HepG2 (cell line): ENCODE results near the gene DLG2. TPM values are rescaled to one million over a fixed set of nuclear protein-coding genes. Genes with fewer than 3 reads are reported as not detected.

Source experiments
- ATAC-seq: fragments of 200-7000 bp; cut with Tn5 transposase; 3 replicates; pipeline ENCODE4 v1.9.1; 2020; ENCODE audit warnings: mild to moderate bottlenecking, moderate library complexity
- BruUV-seq: library from RNA; stranded (reverse); fragments of 400-500 nt; replicated peaks from 2 replicates; lab custom pipeline; 2021; lab: Mats Ljungman, UMichigan
- CTCF ChIA-PET: fragments of 300-600 bp; formaldehyde crosslinking; extraction: SDS; loops from one replicate; lab custom pipeline; 2021; ENCODE audit warnings: low total read pairs, inconsistent platforms, low intra/inter-chr PET ratio; lab: Yijun Ruan, JAX
- POLR2A ChIA-PET: fragments of 350-600 bp; sonication (Branson Sonifier 250); formaldehyde crosslinking; loops from one replicate; lab custom pipeline; 2020; ENCODE audit warnings: antibody characterized with exemption, inconsistent platforms; lab: Yijun Ruan, JAX
- DNase-seq: peaks from one replicate; pipeline ENCODE4 v3.0.0-alpha.2; 2015; ENCODE audit warnings: low spot score
- FAIRE-seq: peaks from 3 replicates; lab custom pipeline; 2011; peaks lifted over from hg19 to GRCh38; lab: Jason Lieb, UNC
- H2AFZ ChIP-seq: one replicate; pipeline ENCODE4 v1.6.1; 2011; ENCODE audit warnings: low read length, inconsistent platforms
- H3K27ac ChIP-seq: fragments of 300-600 bp; 3 replicates; pipeline ENCODE4 v1.8.0; 2011; ENCODE audit warnings: mixed run types, mild to moderate bottlenecking, mixed read lengths, low read length, inconsistent platforms; ENCODE audit not compliant: insufficient read depth; ENCODE audit errors: extremely low read length
- H3K27me3 ChIP-seq, 2 experiments: fragments of 200-600 bp in 1 of 2; 2 replicates in 1 of 2; 3 replicates in 1 of 2; pipeline versions ENCODE4 v1.6.0 to v1.8.0; 2011; ENCODE audit warnings: low read length in 2 of 2, mild to moderate bottlenecking in 2 of 2, moderate library complexity in 2 of 2, inconsistent platforms in 1 of 2; ENCODE audit not compliant: insufficient read depth in 2 of 2, control insufficient read depth in 1 of 2
- H3K36me3 ChIP-seq, 2 experiments: fragments of 200-600 bp in 1 of 2; replicated peaks in 1 of 2; 2 replicates in 1 of 2; 3 replicates in 1 of 2; pipeline versions ENCODE4 v1.5.1 to v1.8.0; 2011; ENCODE audit warnings: low read length in 2 of 2, inconsistent platforms in 1 of 2; ENCODE audit not compliant: insufficient read depth in 2 of 2, control insufficient read depth in 1 of 2
- H3K4me1 ChIP-seq: 2 replicates; pipeline ENCODE4 v1.5.1; 2012; ENCODE audit warnings: low read length, inconsistent platforms; ENCODE audit not compliant: insufficient read depth
- H3K4me2 ChIP-seq: 2 replicates; pipeline ENCODE4 v1.6.0; 2011; ENCODE audit warnings: low read depth, low read length, inconsistent platforms
- H3K4me3 ChIP-seq, 3 experiments: fragments of 200-600 bp in 1 of 3; sonication (generic), shearing (Covaris generic) in 1 of 3; replicated peaks in 1 of 3; 2 replicates each; pipeline ENCODE4 v1.5.1; 2011 to 2016; ENCODE audit warnings: low read length in 3 of 3, inconsistent platforms in 2 of 3, low read depth in 2 of 3, mild to moderate bottlenecking in 2 of 3, control low read depth in 1 of 3, mixed read lengths in 1 of 3; ENCODE audit not compliant: insufficient read depth in 1 of 3
- H3K79me2 ChIP-seq: one replicate; pipeline ENCODE4 v1.6.1; 2011; ENCODE audit warnings: low read length, inconsistent platforms; ENCODE audit not compliant: insufficient read depth
- H3K9ac ChIP-seq: 2 replicates; pipeline ENCODE4 v1.6.0; 2011; ENCODE audit warnings: mild to moderate bottlenecking, low read depth, low read length, inconsistent platforms; ENCODE audit not compliant: insufficient read depth
- H3K9me3 ChIP-seq: 2 replicates; pipeline ENCODE4 v1.5.1; 2012; ENCODE audit warnings: mild to moderate bottlenecking, low read length
- H4K20me1 ChIP-seq: 2 replicates; pipeline ENCODE4 v1.6.0; 2011; ENCODE audit warnings: inconsistent platforms, mild to moderate bottlenecking, low read length, moderate library complexity; ENCODE audit not compliant: insufficient read depth
- CBX1 ChIP-seq: IDR thresholded peaks from one replicate; pipeline ENCODE4 v1.6.1; 2016; ENCODE audit warnings: antibody characterized with exemption, low read depth
- HBP1 ChIP-seq: IDR thresholded peaks from 2 replicates; pipeline ENCODE4 v1.6.1; 2016; ENCODE audit warnings: low read depth, control low read depth
- HNF4A ChIP-seq: sonication (generic); formaldehyde crosslinking; IDR thresholded peaks from 2 replicates; pipeline ENCODE4 v1.4.0; 2020; ENCODE audit warnings: missing genetic modification reagents
- KDM2A ChIP-seq: sonication (generic); formaldehyde crosslinking; IDR thresholded peaks from 2 replicates; pipeline ENCODE4 v1.4.0; 2020; ENCODE audit warnings: low read depth, missing genetic modification reagents, borderline replicate concordance
- MED13 ChIP-seq: sonication (generic); formaldehyde crosslinking; IDR thresholded peaks from 2 replicates; pipeline ENCODE4 v1.5.0; 2020; ENCODE audit warnings: missing genetic modification reagents
- RXRB ChIP-seq: IDR thresholded peaks from 2 replicates; pipeline ENCODE4 v1.6.1; 2016; ENCODE audit warnings: borderline replicate concordance, missing genetic modification reagents, missing compliant biosample characterization
- ZNF678 ChIP-seq: sonication (generic); formaldehyde crosslinking; IDR thresholded peaks from 2 replicates; pipeline ENCODE4 v1.4.0; 2020; ENCODE audit warnings: mild to moderate bottlenecking, missing genetic modification reagents
- ZNF850 ChIP-seq: sonication (generic); formaldehyde crosslinking; conservative IDR thresholded peaks from 2 replicates; pipeline ENCODE4 v1.9.0; 2021; ENCODE audit warnings: mild to moderate bottlenecking, missing genetic modification reagents
- WGBS: methylation state at CpG from one replicate; pipeline ENCODE4 v1.1.6; 2017; ENCODE audit warnings: low lambda C conversion rate; 5-methylcytosine and 5-hydroxymethylcytosine counted together
- in situ Hi-C: cut with HindIII; loops from 2 replicates; pipeline ENCODE4 v1.10.0; 2017; ENCODE audit warnings: low pct_unique_long_range_greater_than_20kb; ENCODE audit not compliant: extremely low pct_ligation_motif_present
- intact Hi-C: fragments of 100-400 bp; cut with micrococcal nuclease; formaldehyde crosslinking; loops from one replicate; pipeline ENCODE4 v1.10.0; 2022; ENCODE audit not compliant: unreplicated experiment
- polyA plus RNA-seq, 8 experiments: library from polyadenylated mRNA; depleted of rRNA in 3 of 8; stranded (reverse) in 7 of 8; unstranded in 1 of 8; fragments of >200 nt; fragmentation: Illumina TruSeq in 4 of 8; extraction: Trizol in 4 of 8; gene quantifications; 2 replicates each; pipeline versions ENCODE4 v1.2.1 to v1.2.3, GENCODE V29; 2011 to 2016; ENCODE audit warnings: low read depth in 4 of 8, missing spikeins in 1 of 8, mixed read lengths in 1 of 8; ENCODE audit not compliant: insufficient read depth in 1 of 8
- total RNA-seq, 5 experiments: library from RNA; depleted of rRNA; stranded (reverse); fragments of >200 nt; fragmentation: Illumina TruSeq; extraction: Trizol; gene quantifications; 2 replicates each; pipeline ENCODE4 v1.2.3, GENCODE V29; 2016; ENCODE audit warnings: low read depth in 1 of 5

The DLG2 gene
- total and polyA plus RNA-seq, 2 of the 13 experiments (the other 11 are each of a cell fraction or from before 2014, with no cell fraction given) = 0.46 to 1.0 TPM

GRCh38 chr11:83628622-83629355 is 1998.4 kb downstream of the DLG2 start:
- in situ Hi-C loops (no loop called here), intact Hi-C loops (no loop called here)
- Histone ChIP-seq H3K9ac (no peak overlapping the region), H4K20me1 (no peaks in the 10 kb centered on the region), H3K36me3 (no peaks in the 10 kb centered on the region), H3K27ac (no peak overlapping the region), H3K27me3 (no peaks in the 10 kb centered on the region), H3K9me3 (no peaks in the 10 kb centered on the region), H2AFZ (no peak overlapping the region), H3K4me1 (no peaks in the 10 kb centered on the region), H3K79me2 (no peaks in the 10 kb centered on the region), H3K4me2 (no peak overlapping the region), H3K4me3 (no peak overlapping the region)
- no TSS peak for BruUV-seq
- ChIA-PET POLR2A (no interaction called here), CTCF (no interaction called here)
- FAIRE-seq = no peak
- WGBS = 9% methylated on average over 5 of the region's 5 CpGs
- DNase-seq = no peak
- ATAC-seq = no peak
- TF ChIP-seq CBX1 (no peak), KDM2A (CRISPR knock-in tag) (no peak), MED13 (CRISPR knock-in tag) (no peak), HNF4A (no peak), ZNF678 (CRISPR knock-in tag) (no peak), HBP1 (no peak), RXRB (no peak)

GRCh38 chr11:83625336-83625735 is 2001.8 kb downstream of the DLG2 start:
- Histone ChIP-seq H4K20me1 (no peaks in the 10 kb centered on the region), H3K9ac (no peak overlapping the region), H3K4me3 (no peak overlapping the region)
- intact Hi-C loops = no loop called here
- no peak for FAIRE-seq
- POLR2A ChIA-PET = no interaction called here
- CTCF ChIA-PET = no interaction called here
- no peak for TF ChIP-seq ZNF850 (CRISPR knock-in tag)
- TF ChIP-seq, all 625 proteins: peak for 0
- H3K36me3 ChIP-seq = no peaks in the 10 kb centered on the region
- H3K4me2 ChIP-seq = no peak overlapping the region
- ATAC-seq (no peak), DNase-seq (no peak)
- H3K27ac ChIP-seq = no peak overlapping the region
- in situ Hi-C loops = no loop called here
- 43% methylated on average over 2 of the region's 3 CpGs for WGBS
- H2AFZ ChIP-seq = no peak overlapping the region
- H3K27me3 ChIP-seq = no peaks in the 10 kb centered on the region
- H3K79me2 ChIP-seq = no peaks in the 10 kb centered on the region
- no peaks in the 10 kb centered on the region for H3K9me3 ChIP-seq
- no TSS peak for BruUV-seq
- H3K4me1 ChIP-seq = no peaks in the 10 kb centered on the region
